C4-2B (cell line): ENCODE data around the gene GARIN5A.

Source experiments
- CTCF ChIP-seq: fragments of 450-650 bp; conservative IDR thresholded peaks from 2 replicates; pipeline ENCODE4 v1.5.1; 2017; ENCODE audit warnings: mild to moderate bottlenecking
- ZFX ChIP-seq: fragments of 450-650 bp; IDR thresholded peaks from 2 replicates; pipeline ENCODE4 v1.6.1; 2017

- TF ChIP-seq CTCF (no peak), ZFX (no peak)
Observed at GRCh38 chr19:50513746-50514345, 37.2 kb upstream of the GARIN5A start, which contains the start of gene ASPDH.
